Subcutaneous abdominal adipose tissue (tissue), 5 donors: ENCODE data around the gene PCBP3.
"Not testable (repeated sequence)": the region's sequence is repeated elsewhere in the genome, so short reads cannot be mapped to it uniquely, and the experiment has no call there.

Experiments used
- H3K27ac ChIP-seq: one replicate; pipeline ENCODE4 v1.7.0; 2013; ENCODE audit warnings: low read depth, mild to moderate bottlenecking, inconsistent platforms, low read length, moderate library complexity
- H3K27me3 ChIP-seq, 5 donors: one replicate each; pipeline ENCODE4 v1.7.0; 2013; ENCODE audit warnings: low read length in 5 of 5, inconsistent platforms in 1 of 5; ENCODE audit not compliant: control insufficient read depth in 5 of 5, insufficient read depth in 4 of 5
- H3K36me3 ChIP-seq, 5 donors: one replicate each; pipeline ENCODE4 v1.7.0; 2013; ENCODE audit warnings: low read length in 5 of 5; ENCODE audit not compliant: control insufficient read depth in 5 of 5, insufficient read depth in 5 of 5
- H3K4me1 ChIP-seq, 5 donors: one replicate each; pipeline ENCODE4 v1.7.0; 2013; ENCODE audit warnings: low read length in 5 of 5, mild to moderate bottlenecking in 3 of 5, moderate library complexity in 1 of 5; ENCODE audit not compliant: control insufficient read depth in 5 of 5, insufficient read depth in 5 of 5
- H3K4me3 ChIP-seq, 5 donors: one replicate each; pipeline ENCODE4 v1.7.0; 2013; ENCODE audit warnings: low read length in 5 of 5, low read depth in 1 of 5
- H3K9ac ChIP-seq, 5 donors: one replicate each; pipeline ENCODE4 v1.7.0; 2013; ENCODE audit warnings: low read length in 5 of 5, mild to moderate bottlenecking in 4 of 5, moderate library complexity in 3 of 5
- H3K9me3 ChIP-seq, 5 donors: one replicate each; pipeline ENCODE4 v1.7.0; 2013; ENCODE audit warnings: low read length in 5 of 5; ENCODE audit not compliant: control insufficient read depth in 5 of 5
- donor health status: healthy.
- donor health status: healthy.
- donor health status: healthy.
- donor health status: healthy.
- donor health status: healthy.

PCBP3 gene

DNA sequence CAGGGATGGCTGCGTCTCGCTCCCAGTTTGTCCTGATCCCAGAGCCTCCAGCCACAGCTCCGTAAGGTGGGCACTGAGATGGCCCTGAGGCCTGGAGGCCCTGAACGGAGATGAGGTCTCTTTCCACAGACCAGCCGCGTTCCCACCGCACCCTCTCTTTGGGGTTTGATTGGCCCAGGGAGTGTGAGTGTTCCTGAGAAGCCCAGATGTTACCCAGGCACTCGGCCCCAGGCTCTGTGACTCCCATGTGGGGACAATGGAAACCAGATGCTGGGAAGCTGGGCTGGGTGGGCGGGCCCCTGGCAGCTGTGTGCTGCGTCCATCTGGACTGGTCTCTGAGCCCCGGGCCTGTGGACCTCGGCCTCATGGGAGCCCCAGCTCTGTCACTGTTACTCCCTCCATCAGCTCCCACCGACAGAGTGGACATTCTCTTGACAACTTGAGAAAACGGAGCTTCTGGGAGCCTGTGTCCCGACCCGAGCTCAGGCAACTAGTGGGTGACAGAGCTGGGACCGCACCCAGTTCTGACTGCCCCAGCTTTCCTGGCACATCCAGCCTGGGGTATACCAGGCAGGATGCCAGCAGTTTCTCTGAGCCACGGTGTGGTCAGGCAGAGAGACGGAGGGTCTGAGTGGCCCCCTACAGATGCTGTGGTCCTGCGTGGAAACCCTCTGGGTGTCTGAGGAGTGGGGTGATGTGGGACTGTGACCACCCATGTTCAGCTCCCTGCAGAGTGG, 328.3 kb downstream of the PCBP3 start:
- H3K36me3 ChIP-seq: no peaks in the 10 kb centered on the region
- H3K4me1 ChIP-seq: peaks cover 5 to 50% (median 48%) of the 10 kb centered on the region in 5 donors
- H3K9ac ChIP-seq: peak overlapping the region in 3 of 5 donors; percentile 35 to 82 (median 38)
- H3K9me3 ChIP-seq: no peaks in the 10 kb centered on the region
- peak overlapping the region in 4 of 5 donors; percentile 2 to 76 (median 34) for H3K4me3 ChIP-seq
- peak overlapping the region; percentile 76 for H3K27ac ChIP-seq
- peaks cover 0 to 9% (median 3%) of the 10 kb centered on the region in 5 donors for H3K27me3 ChIP-seq

DNA sequence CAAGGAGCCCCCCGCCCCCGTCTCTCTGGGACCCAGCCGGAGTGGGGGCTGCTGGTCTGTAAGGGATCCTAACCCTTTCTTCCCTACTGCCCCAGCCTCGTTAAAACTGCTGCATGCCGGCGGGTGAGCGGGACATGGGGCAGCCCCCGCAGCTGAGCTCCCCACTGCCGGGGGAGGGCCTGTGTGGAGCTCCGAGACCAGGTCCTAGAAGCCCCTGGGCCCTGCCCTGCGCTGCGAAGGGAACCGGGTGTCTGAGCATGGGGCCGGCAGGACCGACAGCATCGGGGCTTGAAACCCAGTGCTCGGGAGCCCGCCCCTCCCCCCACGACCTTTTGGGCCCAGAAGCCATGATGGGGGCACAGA, 328.8 kb downstream of the PCBP3 start:
- H3K4me3 ChIP-seq: peak overlapping the region in 4 of 5 donors; percentile 6 to 76 (median 64)
- H3K27ac ChIP-seq: peak overlapping the region; percentile 76
- H3K9ac ChIP-seq: peak overlapping the region in 4 of 5 donors; percentile 68 to 82 (median 78)
- peaks cover 5 to 51% (median 50%) of the 10 kb centered on the region in 5 donors for H3K4me1 ChIP-seq
- no peaks in the 10 kb centered on the region for H3K9me3 ChIP-seq
- H3K36me3 ChIP-seq: no peaks in the 10 kb centered on the region
- H3K27me3 ChIP-seq: peaks cover 0 to 9% (median 3%) of the 10 kb centered on the region in 5 donors

DNA sequence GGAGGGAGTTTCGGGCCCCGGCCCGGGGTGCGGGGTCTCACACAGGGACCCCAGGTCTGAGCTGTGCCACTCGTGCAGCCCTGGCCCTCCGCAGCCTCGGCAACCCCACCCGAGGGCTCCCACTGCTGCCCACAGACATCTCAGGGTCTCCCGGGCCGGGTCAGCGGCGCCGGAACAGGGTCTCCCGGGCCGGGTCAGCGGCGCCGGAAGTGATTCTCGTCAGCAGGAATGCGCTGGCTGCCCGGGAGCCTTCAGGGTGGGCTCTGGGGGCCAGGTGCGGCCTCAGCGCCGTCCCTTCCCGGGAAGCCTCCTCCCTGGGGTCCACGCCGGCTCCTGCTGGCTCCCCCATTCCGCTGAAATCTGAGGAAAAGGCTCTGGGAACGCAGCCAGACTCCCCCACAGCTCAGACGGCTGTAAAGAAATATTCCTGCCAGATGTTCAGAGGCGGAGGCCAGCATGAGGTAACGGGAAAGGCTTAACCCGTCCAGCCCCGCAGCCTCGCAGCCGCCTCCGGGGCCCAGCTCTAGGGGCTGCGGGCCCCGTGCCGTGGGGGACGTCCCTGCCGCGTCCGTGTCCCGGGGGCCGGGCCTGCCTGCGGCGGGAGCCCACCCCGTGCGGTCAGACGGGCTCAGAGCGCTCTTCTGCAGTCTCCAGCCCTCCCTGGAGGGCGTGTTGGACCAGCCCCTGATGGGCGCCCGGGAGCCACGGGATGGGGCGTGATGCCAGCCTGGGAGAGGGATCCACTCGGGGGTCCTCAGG, 329.4 kb downstream of the PCBP3 start:
- Histone ChIP-seq H3K9me3 (no peaks in the 10 kb centered on the region), H3K36me3 (no peaks in the 10 kb centered on the region), H3K9ac (peak overlapping the region; percentile 26 to 82 (median 74)), H3K27ac (peak overlapping the region; percentile 76), H3K27me3 (peaks cover 0 to 9% (median 3%) of the 10 kb centered on the region in 5 donors), H3K4me3 (peak overlapping the region in 4 of 5 donors; percentile 61 to 76 (median 66)), H3K4me1 (peaks cover 5 to 53% (median 51%) of the 10 kb centered on the region in 5 donors)

DNA sequence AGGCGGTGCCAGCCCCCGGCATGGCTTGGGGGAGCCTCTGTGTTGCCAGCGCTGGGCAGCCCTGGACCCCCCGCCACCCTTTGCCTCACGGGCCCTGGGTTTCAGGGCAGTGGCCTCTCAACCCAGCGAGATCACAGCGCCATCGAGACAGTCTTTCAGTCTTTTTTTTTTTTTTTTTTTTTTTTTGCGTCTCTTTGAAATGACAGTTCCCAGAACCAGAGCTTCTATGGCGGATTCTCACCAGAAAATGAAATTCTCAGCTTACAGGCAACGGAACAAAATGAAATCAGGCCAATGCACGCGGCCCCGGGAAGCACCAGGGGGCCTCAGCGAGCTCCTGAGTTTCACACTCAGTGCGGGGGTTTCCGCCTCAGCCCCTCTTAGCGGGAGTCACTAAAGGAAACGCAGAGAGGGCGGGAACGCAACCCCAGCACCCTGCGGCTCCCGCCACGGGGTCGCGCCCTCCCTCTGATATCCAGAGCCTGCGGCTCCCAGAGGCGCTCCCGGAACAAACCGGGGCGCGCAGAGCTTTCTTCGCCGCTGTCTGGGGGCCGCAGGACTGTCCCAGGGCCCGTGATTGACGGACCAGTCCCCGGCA, 330.0 kb downstream of the PCBP3 start:
- Histone ChIP-seq H3K4me3 (peak overlapping the region in 4 of 5 donors; percentile 61 to 76 (median 66)), H3K9ac (peak overlapping the region; percentile 26 to 82 (median 74)), H3K4me1 (peaks cover 7 to 56% (median 54%) of the 10 kb centered on the region in 5 donors), H3K36me3 (no peaks in the 10 kb centered on the region), H3K9me3 (no peaks in the 10 kb centered on the region), H3K27ac (peak overlapping the region; percentile 76), H3K27me3 (peaks cover 0 to 9% (median 3%) of the 10 kb centered on the region in 5 donors)

DNA sequence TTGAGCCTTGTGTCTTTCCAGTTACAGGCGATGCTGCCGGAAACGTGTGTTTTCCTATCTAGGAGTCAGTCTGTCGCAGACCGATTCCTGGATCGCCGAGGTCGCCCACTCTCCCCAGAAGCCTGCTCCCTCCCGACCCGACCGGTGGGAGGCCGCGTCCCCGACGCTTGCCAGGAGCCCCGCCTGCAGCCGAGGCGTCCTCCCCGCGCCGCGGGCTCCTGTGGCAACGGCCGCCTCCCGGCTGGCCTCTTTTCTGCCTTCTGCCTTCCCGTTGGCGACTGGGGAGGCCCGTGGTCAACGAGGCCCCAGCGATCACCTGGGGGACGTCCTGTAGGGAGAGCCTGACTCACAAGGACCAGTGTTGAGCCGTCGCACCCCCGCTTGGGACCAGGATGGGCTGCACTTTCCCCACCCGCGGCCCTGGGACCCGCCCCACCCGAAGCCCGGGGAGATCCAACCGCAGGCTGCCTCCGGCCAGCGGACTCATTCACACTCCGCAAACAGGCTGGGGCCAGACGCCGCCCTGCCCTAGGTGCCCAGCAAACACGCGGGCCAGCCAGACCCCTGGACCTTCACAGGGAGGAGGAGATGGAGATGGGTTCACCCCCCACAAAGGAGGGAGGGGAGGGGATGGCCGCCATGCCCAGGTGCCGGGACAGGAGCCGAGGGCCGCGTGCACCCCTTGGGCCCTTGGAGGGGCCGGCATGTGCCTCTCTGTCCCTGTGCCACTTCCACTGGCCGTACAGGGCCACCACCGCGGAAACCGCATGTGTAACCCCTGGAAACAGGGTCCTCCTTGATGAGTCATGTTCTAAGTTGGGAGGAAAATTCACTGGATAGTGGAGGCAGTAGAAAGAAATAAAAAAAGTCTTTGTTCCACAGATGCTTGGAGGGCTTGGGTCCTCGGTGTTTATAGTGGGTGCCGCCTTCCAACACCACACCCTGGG, 330.8 kb downstream of the PCBP3 start:
- peaks cover 0 to 9% (median 3%) of the 10 kb centered on the region in 5 donors for H3K27me3 ChIP-seq
- peak overlapping the region; percentile 76 for H3K27ac ChIP-seq
- H3K9me3 ChIP-seq: no peaks in the 10 kb centered on the region
- peak overlapping the region in 4 of 5 donors; percentile 61 to 76 (median 66) for H3K4me3 ChIP-seq
- peaks cover 7 to 56% (median 54%) of the 10 kb centered on the region in 5 donors for H3K4me1 ChIP-seq
- peak overlapping the region in 4 of 5 donors; percentile 68 to 82 (median 78) for H3K9ac ChIP-seq
- no peaks in the 10 kb centered on the region for H3K36me3 ChIP-seq

DNA sequence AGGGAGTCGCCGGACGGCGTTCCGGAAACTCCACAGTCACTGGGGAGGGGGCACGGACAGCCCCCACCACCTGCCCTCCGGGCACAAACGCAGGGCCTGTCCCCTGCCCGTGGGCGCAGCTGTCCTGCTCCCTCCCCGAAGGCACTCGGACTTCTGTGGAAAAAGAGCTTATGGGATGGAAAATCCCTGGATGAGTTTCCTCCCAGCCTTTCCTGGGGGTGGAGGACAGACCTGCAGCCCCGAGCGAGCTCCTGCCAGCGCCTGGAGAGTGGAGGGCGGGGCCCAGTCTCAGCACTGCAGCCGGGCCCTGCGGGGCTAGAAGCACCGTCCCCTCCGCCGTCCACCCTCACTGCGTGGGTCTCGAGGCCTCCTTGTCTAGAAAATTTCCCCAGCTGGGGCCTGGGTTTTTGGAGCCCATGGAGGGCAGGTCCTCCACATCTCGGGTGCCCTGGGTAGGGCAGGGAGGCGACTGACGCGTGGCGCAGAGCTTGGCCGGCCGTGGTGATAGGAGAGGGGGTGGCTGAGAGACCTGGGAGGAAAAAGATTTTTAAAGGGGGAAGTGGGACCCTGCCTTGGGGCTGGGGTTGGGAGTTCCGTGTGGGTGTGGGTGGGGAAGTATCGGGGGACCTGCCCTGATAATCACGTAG, 331.6 kb downstream of the PCBP3 start:
- Histone ChIP-seq H3K27me3 (peaks cover 0 to 12% (median 3%) of the 10 kb centered on the region in 5 donors), H3K9me3 (no peaks in the 10 kb centered on the region), H3K4me3 (peak overlapping the region in 2 of 5 donors; percentile 66), H3K36me3 (no peaks in the 10 kb centered on the region), H3K4me1 (peaks cover 7 to 56% (median 54%) of the 10 kb centered on the region in 5 donors), H3K27ac (peak overlapping the region; percentile 76), H3K9ac (peak overlapping the region in 2 of 5 donors; percentile 81 to 82)

DNA sequence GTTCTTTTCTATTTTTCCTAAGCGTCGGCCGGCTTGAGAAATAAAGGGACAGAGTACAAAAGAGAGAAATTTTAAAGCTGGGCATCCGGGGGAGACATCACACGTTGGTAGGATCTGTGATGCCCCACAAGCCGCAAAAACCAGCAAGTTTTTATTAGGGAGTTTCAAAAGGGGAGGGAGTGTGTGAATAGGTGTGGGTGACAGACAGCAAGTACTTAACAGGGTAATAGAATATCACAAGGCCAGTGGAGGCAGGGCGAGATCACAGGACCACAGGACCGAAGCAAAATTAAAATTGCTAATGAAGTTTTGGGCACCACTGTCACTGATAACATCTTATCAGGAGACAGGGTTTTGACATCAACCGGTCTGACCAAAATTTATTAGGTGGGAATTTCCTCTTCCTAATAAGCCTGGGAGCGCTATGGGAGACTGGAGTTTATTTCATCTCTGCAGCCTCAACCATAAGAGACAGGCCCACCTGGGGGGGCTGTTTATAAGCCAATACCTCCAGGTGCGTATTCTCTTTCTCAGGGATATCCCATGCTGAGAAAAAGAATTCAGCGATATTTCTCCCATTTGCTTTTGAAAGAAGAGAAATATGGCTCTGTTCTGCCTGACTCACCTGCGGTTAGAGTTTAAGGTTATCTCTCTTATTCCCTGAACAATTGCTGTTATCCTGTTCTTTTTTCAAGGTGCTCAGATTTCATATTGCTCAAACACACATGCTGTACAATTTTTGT, 332.3 kb downstream of the PCBP3 start:
- not testable (repeated sequence) for H3K27ac ChIP-seq, H3K4me3 ChIP-seq, H3K9ac ChIP-seq, H3K36me3 ChIP-seq, H3K9me3 ChIP-seq
- peaks cover 10 to 53% (median 50%) of the 10 kb centered on the region in 5 donors for H3K4me1 ChIP-seq
- H3K27me3 ChIP-seq: peaks cover 0 to 12% (median 3%) of the 10 kb centered on the region in 5 donors

DNA sequence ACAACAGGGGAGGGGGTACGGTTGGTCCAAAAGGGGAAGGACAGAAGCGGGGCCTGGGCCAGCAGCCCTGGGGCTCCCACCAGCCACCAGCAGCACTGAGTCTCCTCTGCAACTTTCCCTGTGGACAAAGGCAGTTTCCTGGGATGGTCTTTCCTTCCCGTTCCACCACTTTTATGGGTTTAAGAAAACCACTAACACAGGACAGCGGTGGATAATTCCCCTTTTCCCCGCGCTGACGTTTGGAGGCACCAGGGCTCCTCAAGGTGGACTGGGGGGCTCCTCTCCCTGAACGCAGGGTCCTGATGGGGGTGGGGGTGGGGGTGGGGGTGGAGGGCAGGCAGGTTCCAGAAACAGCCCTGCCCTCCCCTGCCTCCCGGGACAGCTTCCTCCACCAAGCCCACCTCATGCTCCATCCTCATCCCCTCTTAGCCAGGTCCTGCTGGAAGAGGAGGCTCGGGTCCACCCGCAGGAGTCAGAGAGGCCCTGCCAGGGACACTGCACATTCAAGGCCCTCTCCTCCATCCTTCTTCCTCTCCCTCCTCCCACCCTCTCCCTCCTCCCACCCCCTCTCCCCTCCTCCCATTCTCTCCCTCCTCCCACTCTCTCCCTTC, 333.3 kb downstream of the PCBP3 start:
- Histone ChIP-seq H3K4me1 (peaks cover 11 to 52% (median 45%) of the 10 kb centered on the region in 5 donors), H3K27ac (no peak overlapping the region), H3K27me3 (peaks cover 0 to 12% (median 3%) of the 10 kb centered on the region in 5 donors)

More for the DNA sequence above, 333.3 kb downstream of the PCBP3 start:
- Histone ChIP-seq H3K36me3 (no peaks in the 10 kb centered on the region), H3K4me3 (no peak overlapping the region), H3K9ac (no peak overlapping the region), H3K9me3 (no peaks in the 10 kb centered on the region)
